MCF 10A (cell line): ENCODE data around the gene STAMBPL1. TPM values are rescaled to one million over a fixed set of nuclear protein-coding genes. Genes with fewer than 3 reads are reported as not detected.

ENCODE experiments used
- BruUV-seq: library from RNA; stranded (reverse); fragments of 400-500 nt; replicated peaks from 2 replicates; lab custom pipeline; 2021; lab: Mats Ljungman, UMichigan
- CTCF ChIA-PET: fragments of 300-600 bp; sonication (Branson Sonifier 250); formaldehyde crosslinking; extraction: SDS; loops from one replicate; lab custom pipeline; 2021; ENCODE audit warnings: antibody characterized with exemption, inconsistent platforms; lab: Yijun Ruan, JAX
- POLR2A ChIA-PET: fragments of 300-600, 350-650 bp; sonication (Branson Sonifier 250); formaldehyde crosslinking; extraction: SDS; loops from one replicate; lab custom pipeline; 2020; ENCODE audit warnings: antibody characterized with exemption, inconsistent platforms; lab: Yijun Ruan, JAX
- DNase-seq: peaks from one replicate; pipeline ENCODE4 v3.0.0-alpha.2; 2018; ENCODE audit not compliant: unreplicated experiment
- H3K27ac Mint-ChIP-seq: one replicate; pipeline ENCODE4 v1.8.0; 2022; ENCODE audit warnings: mild to moderate bottlenecking, low read depth, mixed read lengths; ENCODE audit not compliant: unreplicated experiment
- H3K27me3 Mint-ChIP-seq: one replicate; pipeline ENCODE4 v1.8.0; 2022; ENCODE audit warnings: mixed read lengths; ENCODE audit not compliant: insufficient read depth, unreplicated experiment
- H3K36me3 Mint-ChIP-seq: one replicate; pipeline ENCODE4 v1.8.0; 2022; ENCODE audit warnings: mild to moderate bottlenecking, moderate library complexity, mixed read lengths; ENCODE audit not compliant: insufficient read depth, unreplicated experiment
- H3K4me1 Mint-ChIP-seq: one replicate; pipeline ENCODE4 v1.8.0; 2022; ENCODE audit warnings: mixed read lengths; ENCODE audit not compliant: insufficient read depth, unreplicated experiment
- H3K4me3 Mint-ChIP-seq: one replicate; pipeline ENCODE4 v1.8.0; 2022; ENCODE audit warnings: mild to moderate bottlenecking, moderate library complexity, mixed read lengths; ENCODE audit not compliant: unreplicated experiment
- H3K9me3 Mint-ChIP-seq: one replicate; pipeline ENCODE4 v1.8.0; 2022; ENCODE audit warnings: mixed read lengths; ENCODE audit not compliant: unreplicated experiment
- CTCF ChIP-seq: fragments of 200-600 bp; IDR thresholded peaks from one replicate; pipeline ENCODE4 v1.8.0; 2022; ENCODE audit warnings: antibody characterized with exemption, mild to moderate bottlenecking; ENCODE audit not compliant: unreplicated experiment
- intact Hi-C: fragments of 100-400 bp; cut with micrococcal nuclease; formaldehyde crosslinking; loops from 2 replicates; pipeline ENCODE4 v1.14.1; 2022
- total RNA-seq: library from RNA; stranded (reverse); gene quantifications from 2 replicates; pipeline ENCODE4 v1.2.3, GENCODE V29; 2022

Gene STAMBPL1
- total RNA-seq, 1 experiment from 2014 or later = 29.2 TPM

- CTCF ChIA-PET = interaction anchor here (0.6 to 1.7 kb wide), 2 partner anchors 25 to 146 kb away, joined by 3 to 4 read pairs; no protein-coding TSS in a partner anchor
- no peaks in the 10 kb centered on the region for H3K36me3 Mint-ChIP-seq
- peaks cover 6% of the 10 kb centered on the region for H3K4me1 Mint-ChIP-seq
- no peak for TF ChIP-seq CTCF
- H3K9me3 Mint-ChIP-seq = no peaks in the 10 kb centered on the region
- BruUV-seq = no TSS peak
- H3K27ac Mint-ChIP-seq = no peak overlapping the region
- no peak overlapping the region for H3K4me3 Mint-ChIP-seq
- POLR2A ChIA-PET = interaction anchor here (1.1 kb wide), 1 partner anchor 8 kb away, joined by 3 read pairs; no protein-coding TSS in a partner anchor
- DNase-seq = no peak
- no peaks in the 10 kb centered on the region for H3K27me3 Mint-ChIP-seq
- intact Hi-C loops = no loop called here
Measured at GRCh38 chr10:88962336-88962735, 82.3 kb downstream of the STAMBPL1 start.

- DNase-seq = no peak
Measured at GRCh38 chr10:88963318-88963717, 83.3 kb downstream of the STAMBPL1 start.

GRCh38 chr10:88964360-88964759 lies 84.3 kb downstream of the STAMBPL1 start:
- ChIA-PET CTCF (interaction anchor here (0.9 to 1.0 kb wide), 3 partner anchors 19 to 130 kb away, joined by 3 to 4 read pairs (median 3); no protein-coding TSS in a partner anchor), POLR2A (interaction anchor here (0.7 to 1.9 kb wide), 6 partner anchors 9 to 27 kb away, joined by 3 to 14 read pairs (median 4); partner anchors contain the start of gene FAS)
- Mint-ChIP-seq H3K27me3 (no peaks in the 10 kb centered on the region), H3K4me3 (no peak overlapping the region), H3K36me3 (no peaks in the 10 kb centered on the region), H3K4me1 (peaks cover 7% of the 10 kb centered on the region), H3K9me3 (no peaks in the 10 kb centered on the region), H3K27ac (no peak overlapping the region)
- TF ChIP-seq CTCF = no peak
- intact Hi-C loops = no loop called here
- DNase-seq = no peak
- no TSS peak for BruUV-seq

More at GRCh38 chr10:88963318-88963717, 83.3 kb downstream of the STAMBPL1 start:
- Mint-ChIP-seq H3K27ac (no peak overlapping the region), H3K4me1 (peaks cover 6% of the 10 kb centered on the region), H3K4me3 (no peak overlapping the region), H3K36me3 (no peaks in the 10 kb centered on the region), H3K27me3 (no peaks in the 10 kb centered on the region), H3K9me3 (no peaks in the 10 kb centered on the region)
- POLR2A ChIA-PET = interaction anchor here (1.1 kb wide), 1 partner anchor 9 kb away, joined by 3 read pairs; no protein-coding TSS in a partner anchor
- CTCF ChIA-PET = interaction anchor here (0.9 to 1.7 kb wide), 3 partner anchors 13 to 27 kb away, joined by 3 to 4 read pairs (median 3); no protein-coding TSS in a partner anchor
- TF ChIP-seq CTCF = no peak
- no TSS peak for BruUV-seq
- intact Hi-C loops = no loop called here

GRCh38 chr10:88964869-88965415 lies 84.9 kb downstream of the STAMBPL1 start:
- H3K4me1 Mint-ChIP-seq = peaks cover 11% of the 10 kb centered on the region
- H3K4me3 Mint-ChIP-seq = no peak overlapping the region
- no TSS peak for BruUV-seq

More at GRCh38 chr10:88964869-88965415, 84.9 kb downstream of the STAMBPL1 start:
- intact Hi-C loops = no loop called here
- Mint-ChIP-seq H3K9me3 (no peaks in the 10 kb centered on the region), H3K27me3 (no peaks in the 10 kb centered on the region), H3K36me3 (no peaks in the 10 kb centered on the region), H3K27ac (no peak overlapping the region)
- no peak for DNase-seq
- TF ChIP-seq CTCF = no peak
- CTCF ChIA-PET = interaction anchor here (0.9 to 1.1 kb wide), 4 partner anchors 19 to 130 kb away, joined by 3 to 4 read pairs (median 4); no protein-coding TSS in a partner anchor
- POLR2A ChIA-PET = interaction anchor here (0.7 to 1.9 kb wide), 6 partner anchors 8 to 26 kb away, joined by 3 to 14 read pairs (median 4); partner anchors contain the start of gene FAS
